C1 segment of cervical spinal cord (tissue), 14 donors: ENCODE results near the gene ZNF331.

ENCODE experiments used
- DNase-seq, 14 donors: peaks; one replicate each; lab custom pipeline; 2025; lab: John Stamatoyannopoulos, UW

ZNF331 gene

DNA sequence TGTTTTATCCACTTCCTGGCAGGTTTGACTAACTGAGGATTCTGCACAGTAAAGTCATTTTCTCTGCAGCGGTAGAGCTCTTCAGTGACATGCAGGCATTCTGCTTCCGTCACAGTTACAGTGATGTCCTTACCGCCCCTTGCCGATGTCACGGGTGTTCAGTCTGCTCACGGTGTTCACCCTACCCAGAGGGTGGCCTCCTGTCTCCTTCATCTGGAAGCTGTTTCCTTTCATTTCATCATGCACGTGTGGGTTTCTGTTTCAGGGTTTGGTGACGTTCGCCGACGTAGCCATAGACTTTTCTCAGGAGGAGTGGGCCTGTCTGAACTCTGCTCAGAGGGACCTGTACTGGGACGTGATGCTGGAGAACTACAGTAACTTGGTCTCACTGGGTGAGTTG is 33.4 kb downstream of the ZNF331 start:
- DNase-seq, result no peak

DNA sequence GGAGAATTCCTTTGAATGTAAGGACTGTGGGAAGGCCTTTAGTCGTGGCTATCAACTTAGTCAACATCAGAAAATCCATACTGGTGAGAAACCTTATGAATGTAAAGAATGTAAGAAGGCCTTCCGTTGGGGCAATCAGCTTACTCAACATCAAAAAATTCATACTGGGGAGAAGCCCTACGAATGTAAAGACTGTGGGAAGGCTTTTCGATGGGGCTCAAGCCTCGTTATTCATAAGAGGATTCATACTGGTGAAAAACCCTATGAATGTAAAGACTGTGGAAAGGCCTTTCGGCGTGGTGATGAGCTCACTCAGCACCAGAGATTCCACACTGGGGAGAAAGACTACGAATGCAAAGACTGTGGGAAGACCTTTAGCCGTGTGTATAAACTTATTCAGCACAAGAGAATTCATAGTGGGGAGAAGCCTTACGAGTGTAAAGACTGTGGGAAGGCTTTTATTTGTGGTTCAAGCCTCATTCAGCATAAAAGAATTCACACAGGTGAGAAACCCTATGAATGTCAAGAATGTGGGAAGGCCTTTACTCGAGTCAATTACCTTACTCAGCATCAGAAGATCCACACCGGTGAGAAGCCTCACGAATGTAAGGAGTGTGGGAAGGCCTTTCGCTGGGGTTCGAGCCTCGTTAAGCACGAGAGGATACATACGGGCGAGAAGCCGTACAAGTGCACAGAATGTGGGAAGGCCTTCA is 39.2 kb downstream of the ZNF331 start:
- no peak for DNase-seq

DNA sequence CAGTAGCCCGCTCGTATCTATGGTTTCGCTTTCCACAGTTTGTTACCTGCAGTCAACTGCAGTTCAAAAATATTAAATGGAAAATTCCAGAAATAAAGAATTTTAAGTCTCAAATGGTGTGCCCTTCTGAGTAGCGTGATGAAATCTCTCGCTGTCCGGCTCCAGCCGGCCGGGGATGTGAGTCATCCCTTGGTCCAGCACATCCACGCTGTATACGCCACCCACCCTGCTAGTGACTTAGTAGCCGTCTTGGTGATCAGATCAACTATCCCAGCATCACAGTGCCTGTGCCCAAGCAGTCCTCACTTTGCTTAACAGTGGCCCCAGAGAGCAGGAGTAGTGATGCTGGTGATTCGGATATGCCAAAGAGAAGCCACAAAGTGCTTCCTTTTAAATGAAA is 40.0 kb downstream of the ZNF331 start:
- no peak for DNase-seq

DNA sequence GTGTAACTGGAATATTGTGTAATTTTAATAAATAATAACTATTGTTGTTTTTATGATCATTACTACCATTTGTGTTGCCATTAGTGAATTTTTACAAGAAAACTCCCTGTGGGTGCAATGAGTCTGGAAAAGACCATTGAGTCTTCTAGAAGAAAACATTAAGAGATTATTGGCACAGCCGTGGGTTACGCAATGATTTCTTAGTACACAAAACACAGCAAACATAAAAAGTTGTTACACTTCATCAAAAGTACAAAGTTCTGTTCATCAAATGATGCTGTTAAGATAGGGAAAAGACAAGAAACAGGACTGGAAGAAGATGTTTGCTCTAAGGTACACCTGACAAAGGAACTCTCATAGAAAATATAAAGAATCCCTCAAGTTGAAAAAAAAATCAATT is 41.6 kb downstream of the ZNF331 start:
- no peak for DNase-seq

DNA sequence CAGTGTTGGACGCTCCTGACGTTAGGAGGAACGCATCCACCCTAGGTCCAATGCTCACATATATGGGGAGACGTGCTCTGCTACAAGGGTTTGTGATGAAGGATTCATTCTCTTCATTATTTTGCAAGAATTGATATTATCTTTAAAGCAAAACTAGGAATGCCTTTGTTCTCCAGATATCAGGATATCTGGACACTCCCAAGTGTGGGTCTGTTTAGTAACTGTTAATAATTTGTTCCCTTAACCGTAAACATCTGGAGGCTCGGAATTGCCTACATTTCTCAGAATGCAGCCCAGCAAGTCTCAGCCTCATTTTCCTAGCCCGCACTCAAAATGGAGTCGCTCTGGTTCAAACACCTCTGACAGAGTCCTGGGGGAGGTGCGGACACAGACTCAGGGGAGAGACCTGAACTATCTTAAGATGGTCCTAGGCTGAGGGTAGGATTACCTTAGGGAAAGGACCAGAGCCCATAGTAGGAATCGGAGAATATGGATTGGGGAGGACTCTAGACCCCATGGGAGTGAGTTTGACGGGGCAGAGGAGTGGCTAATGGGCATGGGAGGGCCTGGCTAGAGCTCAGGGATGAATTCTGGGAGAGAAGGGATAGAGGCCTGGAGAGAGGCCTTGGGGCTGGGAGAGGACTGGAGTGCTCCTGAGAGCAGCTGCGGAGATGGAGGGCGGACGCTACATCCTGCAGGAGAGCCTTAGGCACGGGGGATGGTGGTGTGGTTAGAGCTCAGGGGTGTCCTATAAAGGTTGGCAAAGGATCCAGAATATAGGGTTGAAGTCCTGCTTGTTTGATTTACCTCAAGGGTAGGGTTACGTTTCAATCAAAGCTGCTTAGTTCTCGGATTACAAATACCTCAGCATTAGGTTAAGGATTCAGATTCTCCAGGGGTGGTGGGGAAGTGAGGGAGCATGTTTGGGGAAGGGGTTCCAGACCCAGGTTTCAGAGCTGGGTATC is 43.2 kb downstream of the ZNF331 start:
- no peak for DNase-seq

DNA sequence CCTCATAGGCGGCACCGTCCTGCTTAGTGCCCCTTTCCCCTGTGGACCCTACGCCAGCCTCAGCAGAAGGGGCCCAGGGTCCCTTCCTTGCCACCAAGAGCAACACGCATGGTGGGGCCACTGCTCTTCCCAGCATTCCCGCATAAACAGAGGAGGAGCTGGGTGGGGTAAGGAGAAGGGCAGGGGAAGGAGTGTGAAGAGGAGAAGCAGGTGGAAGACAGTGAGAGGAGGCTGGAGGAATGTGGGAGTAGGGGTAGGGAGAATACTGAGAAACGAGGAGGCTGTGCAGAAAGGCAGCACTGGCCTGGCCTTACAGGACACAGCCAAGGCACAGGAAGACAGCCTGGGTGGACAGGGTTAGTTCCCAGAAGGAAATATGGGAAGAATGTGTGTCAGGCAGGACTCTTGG is 43.9 kb downstream of the ZNF331 start:
- no peak for DNase-seq

DNA sequence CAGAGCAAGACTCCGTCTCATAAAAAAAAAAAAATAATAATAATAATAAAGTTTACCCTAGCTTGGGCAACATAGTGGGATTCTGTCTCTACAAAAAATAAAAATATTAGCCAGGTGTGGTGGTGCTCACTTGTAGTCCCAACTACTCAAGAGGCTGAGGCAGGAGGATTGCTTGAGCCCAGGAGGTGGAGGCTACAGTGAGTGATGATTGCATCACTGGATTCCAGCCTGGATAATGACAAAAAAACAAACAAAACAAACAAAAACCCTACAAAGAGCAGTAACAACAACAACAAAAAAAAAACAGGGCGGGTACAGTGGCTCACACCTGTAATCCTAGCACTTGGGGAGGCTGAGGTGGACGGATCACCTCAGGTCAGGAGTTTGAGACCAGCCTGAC is 45.2 kb downstream of the ZNF331 start:
- no peak for DNase-seq

DNA sequence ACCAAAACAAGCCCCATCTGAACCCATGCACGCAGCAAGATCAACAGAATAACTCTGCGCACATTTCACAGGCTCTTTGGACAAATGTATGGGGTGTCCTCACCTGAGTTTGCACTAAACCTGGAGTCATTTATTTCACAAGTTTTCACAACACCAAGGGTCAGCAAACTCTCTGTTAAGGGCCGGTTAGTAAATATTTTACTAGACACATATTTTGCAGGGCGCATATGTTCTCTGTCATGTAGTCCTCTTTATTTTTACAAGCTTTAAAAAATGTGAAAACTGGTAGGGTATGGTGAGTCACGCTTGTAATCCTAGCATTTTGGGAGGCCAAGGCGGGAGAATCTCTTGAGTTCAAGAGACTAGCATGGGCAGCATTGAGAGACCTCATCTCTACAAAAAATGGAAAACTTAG is 48.3 kb downstream of the ZNF331 start:
- no peak for DNase-seq

DNA sequence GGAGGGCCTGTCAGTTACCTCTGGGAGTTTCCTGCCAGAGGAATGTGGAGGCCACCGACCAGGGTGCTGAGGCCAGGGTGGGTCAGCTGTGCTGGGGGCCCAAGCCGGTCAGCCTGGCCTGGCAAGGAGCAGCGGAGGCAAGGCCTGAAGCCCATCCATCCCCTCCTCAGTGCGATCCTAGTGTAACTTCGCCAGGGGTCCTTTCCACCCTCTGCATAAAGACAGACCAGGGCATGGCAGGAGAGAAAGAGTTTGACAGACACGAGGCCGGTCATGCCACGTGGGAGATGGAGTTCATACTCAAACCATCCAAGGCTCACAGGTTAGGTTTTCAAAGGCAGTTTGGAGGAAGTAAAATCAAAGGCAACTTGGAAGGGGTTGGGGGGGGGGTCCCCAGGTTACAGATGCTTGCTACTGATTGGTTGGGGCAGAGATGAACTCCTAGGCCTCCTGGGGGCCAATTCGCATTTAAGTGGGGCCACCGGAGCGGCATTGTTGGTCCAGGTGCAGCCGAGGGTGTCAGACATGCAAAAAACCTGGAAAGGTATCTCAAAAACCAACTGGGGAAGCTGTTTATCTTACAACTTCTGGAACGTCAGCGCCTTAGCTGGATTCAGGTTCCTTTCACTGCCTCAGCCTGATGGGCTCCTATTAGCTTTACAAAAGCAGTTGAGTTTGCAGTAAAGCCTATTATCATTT is 57.0 kb downstream of the ZNF331 start:
- no peak for DNase-seq

DNA sequence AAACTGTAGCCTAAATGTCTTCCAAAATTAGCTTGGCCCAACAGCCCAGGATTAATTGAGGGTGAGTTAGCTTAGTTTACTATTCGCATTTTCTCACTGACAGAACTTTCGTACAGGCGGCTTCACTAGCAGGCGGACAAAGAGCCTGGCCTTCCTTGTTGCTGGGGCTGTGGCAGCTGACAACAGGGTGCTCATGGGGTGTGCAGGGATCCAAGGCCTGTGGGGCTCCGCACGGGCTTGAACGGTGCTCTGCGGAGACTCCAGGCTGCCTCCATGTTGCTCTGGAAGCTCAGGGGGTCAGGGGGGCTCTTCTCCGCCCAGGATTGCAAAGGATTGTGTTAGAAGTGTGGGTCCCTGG is 57.5 kb downstream of the ZNF331 start:
- no peak for DNase-seq

DNA sequence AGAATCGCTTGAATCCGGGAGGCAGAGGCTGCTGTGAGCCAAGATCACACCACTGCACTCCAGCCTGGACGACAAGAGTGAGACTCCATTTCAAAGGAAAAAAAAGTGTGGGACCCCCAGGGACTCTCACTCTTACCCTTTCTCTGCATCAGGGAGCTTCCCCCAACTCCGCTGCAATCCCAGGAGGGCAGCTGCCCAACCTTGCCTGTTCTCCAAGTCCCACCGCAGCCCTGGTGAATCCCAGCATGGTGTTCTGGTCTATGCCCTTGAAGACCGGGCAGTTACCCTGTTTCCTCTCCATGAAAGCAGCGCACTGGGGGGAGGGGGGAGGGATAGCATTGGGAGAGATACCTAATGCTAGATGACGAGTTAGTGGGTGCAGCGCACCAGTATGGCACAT is 58.1 kb downstream of the ZNF331 start:
- DNase-seq, result no peak

DNA sequence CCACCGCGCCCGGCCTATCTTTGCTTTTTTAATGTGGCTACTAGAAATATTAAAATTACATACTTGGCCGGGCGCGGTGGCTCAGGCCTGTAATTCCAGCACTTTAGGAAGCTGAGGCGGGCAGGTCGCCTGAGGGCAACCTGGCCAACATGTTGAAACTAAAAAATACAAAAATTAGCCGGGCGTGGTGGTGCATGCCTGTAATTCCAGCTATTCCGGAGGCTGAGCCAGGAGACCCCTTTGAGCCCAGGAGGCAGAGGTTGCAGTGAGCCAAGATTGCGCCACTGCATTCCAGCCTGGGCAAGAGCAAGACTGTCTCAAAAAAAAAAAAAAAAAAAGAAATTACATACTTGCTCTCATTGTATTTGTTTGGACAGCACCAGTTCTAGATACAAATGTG is 59.1 kb downstream of the ZNF331 start:
- no peak for DNase-seq

DNA sequence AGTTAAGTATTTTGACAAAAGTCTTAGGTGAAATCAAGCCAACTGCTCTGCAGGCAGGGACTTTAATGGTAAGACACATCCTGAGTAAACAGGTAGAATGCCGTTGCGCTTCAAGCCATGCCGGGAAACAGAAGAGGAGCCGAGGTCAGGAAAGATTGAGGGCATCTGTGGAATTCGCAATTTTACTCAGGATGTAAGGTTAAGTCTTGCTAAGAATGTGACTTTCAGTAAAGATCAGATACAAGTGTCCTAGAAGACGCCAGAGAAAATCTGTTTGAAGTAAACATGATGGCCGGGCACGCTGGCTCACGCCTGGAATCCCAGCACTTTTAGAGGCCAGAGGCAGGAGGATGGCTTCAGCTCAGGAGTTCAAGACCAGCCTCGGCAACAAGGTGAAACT is 60.4 kb downstream of the ZNF331 start:
- DNase-seq, result no peak

DNA sequence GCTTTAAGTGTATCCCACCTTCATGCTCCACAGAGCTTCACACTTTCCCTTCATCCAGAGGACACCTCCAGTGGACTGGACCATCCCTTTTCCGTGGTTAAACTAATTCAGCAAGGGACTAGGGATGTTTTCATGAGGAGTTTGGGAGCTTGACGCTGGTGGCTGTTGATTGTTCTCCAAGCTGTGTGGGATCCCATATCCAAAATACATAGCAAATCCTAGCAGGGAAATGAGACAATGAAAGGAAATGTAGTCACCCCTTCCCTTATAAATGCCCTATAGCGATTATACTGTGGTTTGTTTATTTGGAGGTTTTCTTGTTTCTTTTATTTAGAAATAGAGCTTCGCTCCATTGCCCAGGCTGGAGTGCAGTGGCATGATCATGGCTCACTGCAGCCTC is 62.3 kb downstream of the ZNF331 start:
- no peak for DNase-seq

DNA sequence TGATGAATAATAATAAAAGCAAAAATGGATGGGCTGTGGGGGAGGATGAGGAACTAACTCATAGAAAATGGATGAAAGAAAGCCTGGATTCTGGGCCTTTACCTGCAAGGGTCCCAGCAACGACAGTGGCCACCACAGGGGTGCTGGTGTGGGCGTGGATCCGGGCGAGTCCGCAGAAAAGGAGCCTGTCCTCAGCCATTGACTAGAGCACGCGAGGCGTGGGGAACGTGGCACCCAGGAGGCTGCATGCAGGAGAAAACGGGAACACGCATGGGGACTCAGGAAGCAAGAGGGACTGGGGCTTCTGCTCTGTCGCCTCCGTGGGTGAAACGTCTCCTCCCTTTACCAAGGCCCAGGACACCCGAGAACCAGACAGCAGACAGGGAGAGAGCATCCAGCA is 68.1 kb downstream of the ZNF331 start:
- DNase-seq, result no peak

DNA sequence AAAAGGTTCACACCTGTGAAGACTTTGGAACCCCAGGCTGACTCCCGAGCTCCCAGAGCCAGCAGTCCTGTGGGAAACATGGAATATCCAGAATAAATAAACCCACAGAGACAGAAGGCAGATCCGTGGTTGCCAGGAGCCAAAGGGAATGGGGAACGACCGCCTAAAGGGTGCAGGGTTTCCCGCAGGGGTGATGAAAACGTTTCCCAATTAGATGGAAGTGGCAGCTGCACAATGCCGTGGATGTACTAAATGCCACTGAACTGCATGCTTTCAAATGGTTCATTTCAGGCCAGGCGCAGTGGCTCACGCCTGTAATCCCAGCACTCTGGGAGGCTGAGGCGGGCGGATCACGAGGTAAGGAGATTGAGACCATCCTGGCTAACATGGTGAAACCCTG is 70.4 kb downstream of the ZNF331 start:
- DNase-seq, result no peak

DNA sequence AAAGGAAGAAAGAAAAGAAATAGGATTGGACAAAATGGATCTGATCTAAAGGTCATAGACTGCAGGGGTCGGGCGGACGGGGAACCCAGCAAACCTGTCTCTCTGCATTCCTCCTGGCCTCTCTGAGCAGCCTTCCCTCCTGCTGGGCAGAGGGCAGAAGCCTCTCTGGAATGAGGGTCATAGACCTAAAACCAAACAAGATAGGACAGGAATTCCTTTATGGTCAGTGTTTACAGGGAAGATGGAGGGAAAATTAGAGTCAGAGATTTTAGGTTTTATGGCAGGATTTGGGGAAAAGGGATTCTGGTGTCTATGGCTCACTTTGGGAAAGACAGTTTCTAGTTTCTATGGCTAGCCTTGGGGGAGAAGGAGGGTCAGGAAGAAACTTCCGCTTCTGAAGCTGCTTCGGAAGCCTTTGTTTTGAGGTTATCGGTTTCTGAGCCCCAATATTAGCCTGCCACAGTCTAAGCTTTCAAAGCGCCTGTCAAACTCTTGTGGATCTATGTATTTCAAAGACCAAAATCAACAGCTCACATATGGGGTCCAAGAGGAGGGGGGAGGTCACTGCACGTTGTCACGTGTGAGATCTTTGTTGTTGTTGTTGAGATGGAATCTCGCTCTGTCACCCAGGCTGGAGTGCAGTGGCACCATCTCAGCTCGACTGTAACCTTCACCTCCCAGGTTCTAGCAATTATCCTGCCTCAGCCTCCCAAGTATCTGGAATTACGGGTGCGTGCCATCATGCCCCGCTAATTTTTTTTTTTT is 75.0 kb downstream of the ZNF331 start:
- no peak for DNase-seq

DNA sequence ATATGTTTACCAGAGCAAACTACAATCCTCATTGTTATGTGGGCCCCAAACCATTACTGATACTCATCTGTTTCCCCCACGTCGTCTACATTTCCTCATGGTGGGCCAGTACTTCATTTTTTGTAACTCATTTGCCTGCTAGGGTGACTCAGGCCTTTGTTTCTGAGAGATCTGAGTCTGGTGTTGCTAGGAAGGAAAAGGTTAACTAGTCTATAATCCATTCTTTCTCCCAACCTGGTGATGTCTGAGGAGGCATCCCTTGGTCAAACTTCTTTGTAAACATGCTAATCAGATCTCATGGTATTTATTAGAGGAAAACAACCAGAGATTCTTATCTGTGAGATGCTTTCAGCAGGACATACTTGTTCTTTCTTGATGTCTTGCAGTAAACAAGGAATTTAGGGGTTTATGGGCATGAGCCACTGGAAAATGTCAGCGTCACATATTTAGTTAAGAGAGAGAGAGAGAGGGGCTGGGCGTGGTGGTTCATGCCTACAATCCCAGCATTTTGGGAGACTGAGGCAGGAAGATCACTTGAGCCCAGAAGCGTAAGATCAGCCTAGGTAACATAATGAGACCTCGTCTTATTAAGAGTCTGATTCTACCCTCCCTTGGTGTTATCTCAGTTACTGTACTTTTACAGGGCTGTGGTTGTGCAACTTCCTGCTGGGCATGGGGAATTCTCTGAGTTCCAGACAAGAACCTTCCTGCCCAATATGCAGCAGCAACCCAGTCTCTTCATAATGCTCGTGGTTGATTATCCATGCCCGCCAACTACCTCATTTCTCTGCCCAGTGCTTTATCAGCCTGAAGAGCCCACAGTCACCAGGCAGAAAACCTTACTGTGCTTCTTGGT is 84.2 kb downstream of the ZNF331 start:
- DNase-seq, result no peak

DNA sequence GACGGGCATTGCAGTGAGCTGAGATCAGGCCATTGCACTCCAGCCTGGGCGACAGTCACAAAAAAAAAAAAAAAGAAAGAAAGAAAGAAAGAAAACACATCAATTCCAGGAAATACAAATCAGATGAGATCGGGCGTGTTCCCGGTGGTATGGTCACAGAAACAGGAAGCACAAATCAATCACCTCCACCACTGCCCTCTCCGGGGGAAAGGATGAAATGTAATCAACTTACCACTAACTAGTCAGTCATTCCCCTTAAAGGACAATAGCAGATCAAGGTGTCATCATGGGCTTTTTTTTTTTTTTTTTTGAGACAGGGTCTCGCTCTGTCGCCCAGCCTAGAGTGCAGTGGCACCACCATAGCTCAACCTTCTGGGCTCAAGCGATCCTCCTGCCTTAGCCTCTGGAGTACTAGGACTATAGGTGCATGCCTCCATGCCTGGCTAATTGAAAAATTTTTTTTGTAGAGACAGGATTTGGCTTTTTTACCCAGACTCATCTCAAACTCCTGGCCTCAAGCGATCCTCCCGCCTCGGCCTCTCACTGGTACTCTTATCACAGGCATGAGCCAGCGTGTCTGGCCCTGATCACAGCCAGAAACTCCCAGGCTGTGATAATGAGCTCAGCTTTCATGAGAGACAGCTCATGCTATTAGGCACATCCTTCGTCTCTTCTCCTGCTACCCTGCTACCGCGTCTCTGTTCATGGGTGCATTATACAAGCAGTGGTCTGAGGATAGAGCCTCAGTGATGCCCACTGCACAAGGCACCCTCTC is 87.0 kb downstream of the ZNF331 start:
- no peak for DNase-seq

DNA sequence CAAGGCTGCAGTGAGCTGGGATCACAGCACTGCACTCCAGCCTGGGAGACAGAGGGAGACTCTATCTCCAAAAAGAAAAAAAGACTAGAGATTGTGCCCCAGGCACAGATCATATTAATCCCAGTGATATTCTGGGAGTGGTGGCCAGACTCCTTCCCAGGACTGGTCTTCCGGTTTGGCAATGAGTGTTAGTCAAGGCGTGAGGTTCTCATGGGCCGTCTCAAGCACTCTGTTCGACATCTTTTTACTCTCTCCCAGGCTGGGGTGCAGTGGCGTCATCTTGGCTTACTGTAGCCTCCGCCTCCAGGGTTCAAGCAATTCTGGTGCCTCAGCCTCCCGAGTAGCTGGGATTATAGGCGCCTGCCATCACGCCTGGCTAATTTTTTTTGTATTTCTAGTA is 88.5 kb downstream of the ZNF331 start:
- DNase-seq, result no peak
